Activated B cell treated with CpG ODN at 0.5 μM for 24 hours (primary cell): Measurements from ENCODE around the gene NCKAP5. TPM values are rescaled to one million over a fixed set of nuclear protein-coding genes. Genes with fewer than 3 reads are reported as not detected.

Source experiments
- ATAC-seq: fragments of 200-7000 bp; cut with Tn5 transposase; one replicate; pipeline ENCODE4 v1.10.0; 2021; ENCODE audit warnings: low read depth, mild to moderate bottlenecking, moderate library complexity
- CTCF ChIA-PET: fragments of 350-600 bp; sonication (Branson Sonifier 250); formaldehyde crosslinking; loops from one replicate; lab custom pipeline; 2021; ENCODE audit warnings: antibody characterized with exemption; lab: Charles Lee
- POLR2A ChIA-PET: fragments of 350-600 bp; sonication (Branson Sonifier 250); formaldehyde crosslinking; loops from one replicate; lab custom pipeline; 2021; ENCODE audit warnings: antibody characterized with exemption; lab: Charles Lee
- DNase-seq: peaks from one replicate; pipeline ENCODE4 v3.0.0; 2022
- H3K27ac Mint-ChIP-seq: one replicate; pipeline ENCODE4 v1.8.0; 2020; ENCODE audit warnings: mixed read lengths
- H3K27me3 Mint-ChIP-seq: one replicate; pipeline ENCODE4 v1.8.0; 2021; ENCODE audit warnings: mixed read lengths
- H3K36me3 Mint-ChIP-seq: one replicate; pipeline ENCODE4 v1.8.0; 2021; ENCODE audit warnings: low read depth, mixed read lengths
- H3K4me1 Mint-ChIP-seq: one replicate; pipeline ENCODE4 v1.8.0; 2021; ENCODE audit warnings: mixed read lengths
- H3K4me3 Mint-ChIP-seq: one replicate; pipeline ENCODE4 v1.8.0; 2020; ENCODE audit warnings: mild to moderate bottlenecking, mixed read lengths
- H3K9me3 Mint-ChIP-seq: one replicate; pipeline ENCODE4 v1.8.0; 2020; ENCODE audit warnings: mixed read lengths
- CTCF ChIP-seq: fragments of 200-600 bp; IDR thresholded peaks from one replicate; pipeline ENCODE4 v1.8.0; 2022; ENCODE audit warnings: antibody characterized with exemption, mild to moderate bottlenecking
- intact Hi-C: fragments of 100-400 bp; cut with micrococcal nuclease; formaldehyde crosslinking; loops from one replicate; pipeline ENCODE4 v1.15.1; 2024
- total RNA-seq: library from RNA; stranded (reverse); gene quantifications from 2 replicates; pipeline ENCODE4 v1.2.3, GENCODE V29; 2022

The NCKAP5 gene
- total RNA-seq, 1 donor from 2014 or later, result not detected

- Mint-ChIP-seq H3K36me3 (no peaks in the 10 kb centered on the region), H3K27me3 (peaks cover 2% of the 10 kb centered on the region), H3K4me1 (no peaks in the 10 kb centered on the region), H3K9me3 (no peaks in the 10 kb centered on the region), H3K27ac (no peak overlapping the region), H3K4me3 (no peak overlapping the region)
- ChIA-PET POLR2A (no interaction called here), CTCF (no interaction called here)
- no peak for TF ChIP-seq CTCF
- ATAC-seq (no peak), DNase-seq (no peak)
- intact Hi-C loops, result no loop called here
Measured at GRCh38 chr2:133599811-133600210, 31.5 kb upstream of the NCKAP5 start.

- POLR2A ChIA-PET, result no interaction called here
- H3K4me1 Mint-ChIP-seq, result no peaks in the 10 kb centered on the region
- no peak for TF ChIP-seq CTCF
- H3K27ac Mint-ChIP-seq, result no peak overlapping the region
- peaks cover 2% of the 10 kb centered on the region for H3K27me3 Mint-ChIP-seq
- no peaks in the 10 kb centered on the region for H3K36me3 Mint-ChIP-seq
- intact Hi-C loops, result no loop called here
- H3K9me3 Mint-ChIP-seq, result no peaks in the 10 kb centered on the region
- DNase-seq (no peak), ATAC-seq (no peak)
- no peak overlapping the region for H3K4me3 Mint-ChIP-seq
- CTCF ChIA-PET, result no interaction called here
Measured at GRCh38 chr2:133599211-133599803, 31.0 kb upstream of the NCKAP5 start.

- no peaks in the 10 kb centered on the region for H3K4me1 Mint-ChIP-seq
- no peak for ATAC-seq
- intact Hi-C loops, result no loop called here
- no peak overlapping the region for H3K27ac Mint-ChIP-seq
- peaks cover 2% of the 10 kb centered on the region for H3K27me3 Mint-ChIP-seq
- no peak for TF ChIP-seq CTCF
- ChIA-PET CTCF (no interaction called here), POLR2A (no interaction called here)
- no peaks in the 10 kb centered on the region for H3K36me3 Mint-ChIP-seq
- no peaks in the 10 kb centered on the region for H3K9me3 Mint-ChIP-seq
- no peak for DNase-seq
- H3K4me3 Mint-ChIP-seq, result no peak overlapping the region
Measured at GRCh38 chr2:133598769-133599168, 30.5 kb upstream of the NCKAP5 start.

GRCh38 chr2:133596701-133597393 is 28.6 kb upstream of the NCKAP5 start:
- TF ChIP-seq CTCF, result no peak
- H3K27me3 Mint-ChIP-seq, result peaks cover 4% of the 10 kb centered on the region
- H3K9me3 Mint-ChIP-seq, result no peaks in the 10 kb centered on the region
- no peak overlapping the region for H3K27ac Mint-ChIP-seq
- no peaks in the 10 kb centered on the region for H3K36me3 Mint-ChIP-seq
- DNase-seq (no peak), ATAC-seq (no peak)
- intact Hi-C loops, result no loop called here
- no peaks in the 10 kb centered on the region for H3K4me1 Mint-ChIP-seq
- no peak overlapping the region for H3K4me3 Mint-ChIP-seq
- CTCF ChIA-PET, result no interaction called here
- POLR2A ChIA-PET, result no interaction called here

GRCh38 chr2:133591164-133591563 is 22.9 kb upstream of the NCKAP5 start:
- Mint-ChIP-seq H3K27ac (no peak overlapping the region), H3K36me3 (no peaks in the 10 kb centered on the region), H3K9me3 (no peaks in the 10 kb centered on the region), H3K4me1 (no peaks in the 10 kb centered on the region), H3K27me3 (peaks cover 18% of the 10 kb centered on the region), H3K4me3 (no peak overlapping the region)
- DNase-seq (no peak), ATAC-seq (no peak)
- POLR2A ChIA-PET, result no interaction called here
- intact Hi-C loops, result no loop called here
- TF ChIP-seq CTCF, result no peak
- CTCF ChIA-PET, result no interaction called here
